ENCODE results near the gene DENND1A.

- no peak for TF ChIP-seq EZH2 (IDR thresholded peaks at IDR 0.05)
- no peak for TF ChIP-seq POLR2AphosphoS5 (IDR thresholded peaks at IDR 0.05; ENCODE audit: borderline replicate concordance, low read depth, low read length)
Observed at GRCh38 chr9:123753669-123754258, 176.2 kb downstream of the DENND1A start.
